Stimulated activated CD4-positive, alpha-beta T cell treated with anti-CD3 and anti-CD28 coated beads, TNF-alpha, amount 100 ng/mL, for 4 hours (primary cell): Measurements from ENCODE around the gene GALNT1.
"Not testable (repeated sequence)": the region's sequence is repeated elsewhere in the genome, so short reads cannot be mapped to it uniquely, and the experiment has no call there.

Experiments
- DNase-seq, 3 experiments: peaks; one replicate each; pipeline ENCODE4 v3.0.0-alpha.2; 2020; ENCODE audit warnings: low read depth in 3 of 3

The GALNT1 gene

DNA sequence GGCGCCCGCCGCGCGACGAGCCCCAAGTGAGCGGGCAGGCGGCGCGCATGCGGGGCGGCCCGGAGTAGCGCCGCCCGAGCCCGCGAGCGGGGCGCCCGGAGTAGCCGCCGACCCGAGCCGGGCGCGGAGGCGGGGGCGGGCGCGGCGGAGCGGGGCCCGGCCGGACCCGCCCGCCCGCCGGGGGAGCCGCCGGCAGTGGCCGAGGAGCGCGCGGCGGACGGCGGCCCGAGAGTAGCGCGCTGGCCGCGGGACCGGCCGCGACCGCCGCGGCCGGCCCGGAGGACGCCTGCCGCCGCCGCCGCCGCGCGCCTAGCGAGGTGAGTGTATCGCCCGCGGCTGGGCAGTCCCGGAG is at the start of gene GALNT1:
TSS of gene GALNT1 (plus strand) at position 195 of the 352 bp plus-strand sequence. CDS start 72,923 bp downstream, outside the sequence.
- DNase-seq: no peak

DNA sequence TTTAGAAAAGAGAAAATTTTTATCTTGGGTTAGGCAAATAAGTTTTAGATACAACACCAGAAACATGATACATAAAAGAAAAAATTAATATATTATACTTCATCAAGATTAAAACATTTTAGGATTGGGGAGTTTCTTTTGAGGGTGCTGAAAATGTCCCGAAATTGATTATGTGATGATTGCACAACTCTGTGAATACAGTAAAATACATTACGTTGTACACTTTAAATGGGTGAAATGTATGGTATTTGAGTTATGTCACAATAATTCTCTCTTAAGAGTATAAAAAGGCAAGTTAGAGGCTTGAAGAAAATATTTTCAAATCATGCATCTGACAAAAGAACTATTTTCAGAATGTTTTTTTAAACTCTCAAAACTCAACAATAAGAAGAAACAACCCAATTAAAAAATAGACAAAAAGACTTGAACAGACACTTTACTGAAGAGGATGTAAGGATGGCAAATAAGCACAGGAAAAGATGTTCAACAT is 47.6 kb upstream of the GALNT1 start:
- DNase-seq: no peak

DNA sequence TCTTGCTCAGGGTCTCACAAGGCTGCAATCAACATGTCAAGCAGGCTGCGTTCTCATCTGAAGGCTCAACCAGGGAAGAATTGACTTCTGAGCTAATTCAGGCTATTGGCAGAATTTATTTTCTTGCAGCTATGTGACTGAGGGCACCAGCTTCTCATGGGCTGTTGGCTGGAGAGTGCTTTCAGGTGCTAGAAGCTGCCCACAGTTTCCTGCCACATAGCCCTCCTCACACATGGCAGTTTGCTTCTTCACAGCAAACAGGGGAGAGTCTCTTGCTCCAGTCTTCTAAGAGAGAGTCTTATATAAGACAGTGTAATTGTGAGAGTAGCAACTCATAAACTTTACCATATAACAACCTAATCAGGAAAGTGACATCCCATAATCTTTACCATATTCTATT is 46.2 kb upstream of the GALNT1 start:
- no peak for DNase-seq

GRCh38 chr18:35542356-35542755 is 39.2 kb upstream of the GALNT1 start:
- no peak for DNase-seq

GRCh38 chr18:35547008-35547605 is 34.4 kb upstream of the GALNT1 start:
- DNase-seq: no peak

- DNase-seq: no peak
Measured at GRCh38 chr18:35549564-35549963, 32.0 kb upstream of the GALNT1 start.

DNA sequence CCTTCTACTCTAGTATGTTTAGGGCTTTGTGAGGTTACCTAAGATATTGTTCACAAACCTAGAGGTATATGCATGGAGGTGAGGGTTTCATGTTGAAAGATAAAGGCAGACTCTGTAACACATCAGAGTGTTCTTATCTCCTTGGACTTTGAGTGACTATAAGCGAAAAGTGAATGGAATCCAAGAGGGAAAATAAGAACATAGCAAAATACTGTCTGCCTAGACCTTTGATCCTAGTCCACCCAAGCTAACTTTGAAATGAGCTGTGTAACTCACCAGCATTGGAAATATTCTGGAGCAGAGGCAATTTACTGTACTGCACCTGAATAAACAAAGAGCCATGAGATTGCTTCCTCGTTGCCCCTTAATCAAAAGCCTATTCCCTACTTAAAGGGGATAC is 28.2 kb upstream of the GALNT1 start:
- DNase-seq: no peak

DNA sequence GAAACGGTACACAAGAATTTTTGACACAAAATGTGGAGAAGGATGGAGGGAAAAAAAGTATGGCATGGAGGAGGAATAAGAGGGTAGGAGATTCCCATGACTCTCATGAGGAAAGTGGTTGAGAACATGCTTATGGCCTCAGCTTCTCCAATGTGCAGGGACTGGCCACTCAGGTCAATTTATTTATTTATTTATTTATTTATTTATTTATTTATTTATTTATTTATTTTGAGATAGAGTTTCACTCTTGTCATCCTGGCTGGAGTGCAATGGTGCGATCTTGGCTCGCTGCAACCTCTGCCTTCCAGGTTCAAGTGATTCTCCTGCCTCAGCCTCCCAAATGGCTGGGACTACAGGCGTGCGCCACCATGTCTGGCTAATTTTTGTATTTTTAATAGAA is 26.0 kb upstream of the GALNT1 start:
- DNase-seq: not testable (repeated sequence)

GRCh38 chr18:35559867-35560266 is 21.7 kb upstream of the GALNT1 start:
- no peak for DNase-seq

DNA sequence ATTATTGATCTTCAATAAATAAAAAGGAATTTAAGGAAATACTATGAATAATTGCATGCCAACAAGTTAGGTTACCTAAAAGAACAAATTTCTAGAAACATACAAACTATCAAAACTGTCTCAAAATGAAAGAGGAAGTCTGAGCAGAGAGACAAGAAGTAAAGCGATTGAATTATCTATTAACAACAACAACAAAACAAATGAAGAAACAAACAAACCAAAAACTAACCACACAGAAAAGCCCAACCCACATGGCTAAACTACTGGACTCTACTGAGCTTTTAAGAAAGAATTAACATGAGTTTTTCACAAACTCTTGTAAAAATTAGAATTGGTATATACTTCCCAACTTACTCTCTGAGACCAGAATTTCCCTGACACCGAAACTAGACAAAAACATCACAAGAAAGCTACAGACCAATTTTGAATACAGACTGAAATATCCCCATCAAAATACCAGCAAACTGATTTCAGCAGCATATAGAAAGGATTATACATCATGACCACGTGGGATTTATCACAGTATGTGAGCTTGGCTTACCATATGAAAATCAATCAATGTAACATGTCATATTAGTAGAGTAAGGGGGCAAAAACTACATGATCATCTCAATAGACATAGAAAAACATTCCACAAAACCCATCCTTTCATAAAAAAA is 16.6 kb upstream of the GALNT1 start:
- DNase-seq: no peak

GRCh38 chr18:35566019-35566418 is 15.5 kb upstream of the GALNT1 start:
- DNase-seq: no peak

GRCh38 chr18:35570182-35570581 is 11.4 kb upstream of the GALNT1 start:
- DNase-seq: no peak

DNA sequence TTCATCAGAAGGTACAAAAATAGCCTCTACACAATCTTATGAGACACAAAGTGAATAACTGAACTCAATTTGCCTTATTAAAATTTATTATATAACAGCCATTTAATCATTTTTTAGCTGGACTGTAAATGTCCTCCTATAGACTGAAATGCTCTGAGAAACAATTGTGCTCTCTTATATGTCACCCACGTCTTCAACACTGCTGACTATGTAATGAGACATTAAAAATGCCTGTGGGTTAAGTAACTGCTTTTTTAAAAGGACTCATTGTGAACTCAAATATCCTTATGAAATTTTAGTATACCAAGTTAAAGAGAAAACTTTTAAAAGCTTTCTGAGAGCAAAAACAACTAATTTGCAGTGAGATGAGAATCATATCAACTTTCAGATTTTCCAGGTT is 10.4 kb upstream of the GALNT1 start:
- DNase-seq: no peak

DNA sequence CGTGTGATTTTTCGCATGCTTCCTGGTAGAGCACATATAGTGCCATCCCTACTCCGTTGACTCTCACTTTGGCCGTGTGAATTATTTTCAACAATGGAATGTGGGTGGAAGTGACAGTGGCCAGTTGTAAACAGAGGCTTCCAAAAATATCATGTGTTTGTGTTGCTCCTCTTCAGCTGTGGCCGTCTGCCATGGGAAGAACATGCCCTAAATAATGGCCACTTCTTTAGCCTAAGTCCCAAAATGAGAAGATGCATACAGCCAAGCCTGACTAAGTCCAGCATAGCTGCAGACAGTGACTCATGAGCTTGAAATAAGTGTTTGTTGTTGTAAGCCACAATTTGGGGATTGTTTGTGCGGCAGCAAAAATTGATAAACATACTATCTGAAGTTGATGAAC is 8.9 kb upstream of the GALNT1 start:
- no peak for DNase-seq

- DNase-seq: no peak
Measured at GRCh38 chr18:35573531-35573930, 8.0 kb upstream of the GALNT1 start.

DNA sequence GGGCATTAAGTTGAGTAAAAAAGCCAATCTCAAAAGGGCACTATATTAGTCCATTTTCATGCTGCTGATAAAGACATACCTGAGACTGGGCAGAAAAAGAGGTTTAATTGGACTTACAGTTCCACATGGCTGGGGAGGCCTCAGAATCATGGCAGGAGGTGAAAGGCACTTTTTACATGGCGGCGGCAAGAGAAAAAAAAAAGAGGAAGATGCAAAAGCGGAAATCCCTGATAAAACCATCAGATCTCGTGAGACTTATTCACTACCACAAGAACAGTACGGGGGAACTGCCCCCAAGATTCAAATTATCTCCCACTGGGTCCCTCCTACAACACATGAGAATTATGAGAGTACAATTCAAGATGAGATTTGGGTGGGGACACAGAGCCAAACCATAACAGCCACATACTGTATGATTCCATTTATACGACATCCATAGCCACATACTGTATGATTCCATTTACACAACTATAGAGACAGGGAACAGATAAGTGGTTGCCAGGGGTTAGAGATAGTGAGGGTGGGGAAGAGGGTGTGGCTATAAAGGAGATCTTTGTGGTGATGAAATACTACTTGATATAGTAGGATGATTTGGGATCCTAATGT is 5.2 kb upstream of the GALNT1 start:
- not testable (repeated sequence) for DNase-seq

DNA sequence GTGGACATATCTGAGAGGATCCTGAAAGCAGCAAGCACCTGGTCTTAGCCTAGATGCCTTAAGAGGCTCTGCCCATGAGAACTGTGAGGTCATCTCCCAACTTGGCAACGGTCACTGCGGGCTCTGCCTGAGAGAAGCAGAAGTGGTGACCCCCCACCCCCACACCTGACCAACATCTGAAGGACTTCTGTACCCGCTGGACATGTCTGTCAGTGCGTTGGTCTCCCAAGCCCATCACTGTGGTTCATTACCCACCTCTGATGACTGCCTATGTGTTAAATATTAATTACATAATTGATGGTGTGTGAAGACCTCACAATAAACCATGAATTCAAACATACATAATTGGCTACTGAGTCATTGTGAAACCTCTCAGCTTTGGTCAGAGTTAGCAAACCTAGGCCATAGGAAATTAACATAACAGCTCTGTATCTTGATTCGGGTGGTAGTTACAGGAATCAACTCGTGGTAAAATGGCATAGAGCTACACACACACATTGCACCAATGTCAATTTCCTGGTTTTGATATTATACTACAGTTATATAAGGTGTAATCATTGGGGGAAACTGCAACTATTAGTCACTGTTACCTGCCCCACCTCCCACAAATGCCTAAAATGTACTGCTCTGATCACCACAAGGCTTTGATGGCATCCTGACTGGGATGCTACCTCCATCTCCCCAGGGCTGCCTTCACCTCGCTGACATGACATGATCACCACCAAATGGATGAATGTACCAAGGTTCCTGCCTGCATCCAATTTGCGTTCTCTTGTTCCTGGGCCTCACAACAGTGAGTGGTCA is 4.3 kb upstream of the GALNT1 start:
- no peak for DNase-seq

GRCh38 chr18:35578481-35578880 is 3.1 kb upstream of the GALNT1 start:
- no peak for DNase-seq

DNA sequence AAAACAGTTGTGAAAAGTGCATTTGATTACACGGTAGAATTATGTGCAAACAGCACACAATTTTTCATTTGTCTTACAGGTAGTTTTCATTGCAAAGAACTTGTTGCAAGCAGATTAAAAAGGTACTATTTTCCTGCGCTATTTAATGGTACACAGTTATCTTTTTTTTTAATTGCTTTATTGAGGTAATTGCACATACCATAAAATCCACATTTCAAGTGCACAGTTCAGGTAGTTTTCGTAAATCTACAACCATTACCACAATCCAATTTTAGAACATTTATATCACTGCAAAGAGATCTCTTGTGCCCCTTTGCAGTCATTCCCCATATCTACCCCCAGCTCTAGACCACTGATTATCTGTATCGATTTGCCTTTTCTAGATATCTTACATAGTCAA is 2.6 kb upstream of the GALNT1 start:
- no peak for DNase-seq

DNA sequence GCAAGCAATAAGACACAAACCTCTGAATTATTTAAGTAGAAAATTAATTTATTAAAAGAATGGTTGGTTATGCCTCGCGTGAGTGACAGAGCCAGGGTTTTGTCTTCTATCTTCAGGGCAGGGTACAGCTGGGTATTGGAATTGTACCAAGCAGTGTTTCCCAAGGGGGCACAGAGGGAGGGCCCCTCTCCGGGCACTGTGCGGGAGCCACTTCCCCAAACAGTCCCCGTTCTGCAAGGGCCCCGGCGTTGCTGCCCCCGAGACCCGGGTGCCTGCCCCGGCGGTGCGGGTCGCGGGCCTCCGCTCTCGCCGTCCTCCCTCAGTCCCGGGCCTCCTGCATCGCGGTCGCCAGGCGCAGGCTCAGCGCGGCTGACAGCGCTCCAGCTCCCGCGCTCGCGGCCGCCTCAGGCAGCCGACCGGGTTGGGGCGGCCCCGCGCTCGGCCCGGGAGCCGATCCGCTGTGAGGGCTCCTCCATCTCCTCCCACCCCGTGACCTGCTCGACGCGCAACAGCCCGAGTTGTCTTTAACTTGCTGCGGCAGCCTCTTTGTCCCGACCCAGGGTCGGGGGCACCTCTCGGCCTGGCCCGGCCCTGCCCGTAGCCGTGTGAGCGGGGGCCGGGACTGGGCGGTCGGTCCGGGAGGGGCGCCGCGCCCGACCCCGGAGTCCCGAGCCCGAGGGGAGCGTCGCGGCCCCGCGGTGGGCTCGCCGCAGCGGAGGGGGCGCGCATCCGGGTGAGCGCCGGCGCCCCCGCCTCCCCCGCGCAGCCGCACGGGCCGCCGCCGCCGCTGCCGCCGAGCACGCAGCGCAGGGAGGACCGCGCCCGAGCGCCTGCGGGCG is 620 bp upstream of the GALNT1 start:
- DNase-seq: peak; percentile 16 to 36 (median 28)

DNA sequence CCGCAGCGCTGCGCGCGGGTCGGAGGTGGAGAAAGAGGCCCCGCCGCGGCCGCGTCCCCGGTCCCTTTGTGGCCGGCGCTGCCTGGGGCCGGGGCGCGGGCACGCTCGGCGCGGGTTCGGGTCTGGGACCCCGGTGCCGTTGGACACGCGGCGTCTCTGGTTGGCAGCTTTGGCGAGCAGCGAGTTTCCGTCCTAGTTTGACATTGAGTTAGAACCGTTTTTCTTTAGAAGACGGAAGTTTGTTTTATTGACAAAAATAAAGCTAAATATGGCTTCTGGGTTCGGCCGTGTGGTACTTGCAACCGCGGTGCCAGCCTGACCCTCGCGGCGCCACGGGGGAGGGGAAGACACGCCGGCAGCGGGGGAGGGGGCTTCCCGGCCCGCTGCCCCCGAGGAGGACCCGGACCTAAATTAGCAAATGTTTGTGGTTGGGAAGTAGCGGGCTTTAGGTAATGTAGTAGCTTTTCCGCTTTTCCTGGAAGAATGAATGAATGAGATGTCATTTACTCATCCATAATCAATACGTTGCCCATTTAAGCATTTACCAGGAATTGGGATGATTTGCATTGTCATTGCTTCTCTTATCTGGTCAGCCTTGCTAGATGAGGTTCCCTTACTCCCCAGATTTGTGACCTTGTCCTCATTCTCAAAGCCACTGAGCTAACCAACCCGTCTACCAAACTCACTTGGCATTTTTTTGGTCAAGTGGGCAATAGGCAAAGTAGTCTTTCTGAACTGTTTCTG is 530 bp downstream of the GALNT1 start:
- peak in 2 of 3 experiments; percentile 3 to 14 for DNase-seq
